Activated naive CD4-positive, alpha-beta T cell treated with anti-CD3 and anti-CD28 coated beads for 36 hours (primary cell): ENCODE data around the gene EXOC4. TPM values are rescaled to one million over a fixed set of nuclear protein-coding genes. Genes with fewer than 3 reads are reported as not detected.

Source experiments
- CTCF ChIA-PET: fragments of 350-600 bp; sonication (Branson Sonifier 250); formaldehyde crosslinking; loops from one replicate; lab custom pipeline; 2021; ENCODE audit warnings: antibody characterized with exemption; lab: Charles Lee
- DNase-seq: peaks from one replicate; pipeline ENCODE4 v3.0.0-alpha.2; 2020
- H3K27ac Mint-ChIP-seq: one replicate; pipeline ENCODE4 v1.8.0; 2021; ENCODE audit warnings: mild to moderate bottlenecking, mixed read lengths
- H3K27me3 Mint-ChIP-seq: one replicate; pipeline ENCODE4 v1.8.0; 2021; ENCODE audit warnings: low read depth, mixed read lengths
- H3K36me3 Mint-ChIP-seq: one replicate; pipeline ENCODE4 v1.8.0; 2021; ENCODE audit warnings: low read depth, mixed read lengths
- H3K4me1 Mint-ChIP-seq: one replicate; pipeline ENCODE4 v1.8.0; 2021; ENCODE audit warnings: low read depth, mixed read lengths
- H3K4me3 Mint-ChIP-seq: one replicate; pipeline ENCODE4 v1.8.0; 2021; ENCODE audit warnings: mild to moderate bottlenecking, moderate library complexity, mixed read lengths
- H3K9me3 Mint-ChIP-seq: one replicate; pipeline ENCODE4 v1.8.0; 2021; ENCODE audit warnings: mixed read lengths
- intact Hi-C: fragments of 100-400 bp; cut with micrococcal nuclease; formaldehyde crosslinking; loops from one replicate; pipeline ENCODE4 v1.15.1; 2023
- total RNA-seq, 2 experiments: library from RNA; stranded (reverse); gene quantifications; one replicate each; pipeline ENCODE4 v1.2.3, GENCODE V29; 2021

EXOC4 gene
- total RNA-seq, 2 experiments from 2014 or later, result 57.1 to 62.1 TPM

DNA sequence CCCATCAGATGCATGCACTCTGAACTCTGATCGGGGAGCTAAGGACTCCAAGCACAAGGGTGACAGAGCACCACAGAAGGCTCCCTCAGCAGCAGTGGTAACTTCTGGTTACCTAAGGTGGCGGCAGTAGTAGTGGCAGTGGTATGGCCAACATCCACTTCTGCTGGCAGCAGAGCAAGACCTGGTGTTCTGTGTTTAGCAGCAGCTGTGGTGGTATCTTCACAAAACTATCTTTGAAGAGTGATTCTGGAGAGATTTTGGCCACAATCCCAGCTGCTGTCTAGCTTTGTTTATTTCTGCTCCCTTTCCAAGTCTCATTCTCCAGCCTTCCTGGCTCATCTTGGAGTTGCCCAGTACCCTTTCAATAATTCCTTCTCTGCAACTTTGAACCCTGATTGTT, 771.9 kb downstream of the EXOC4 start:
- no peaks in the 10 kb centered on the region for H3K9me3 Mint-ChIP-seq
- H3K27me3 Mint-ChIP-seq, result no peaks in the 10 kb centered on the region
- peaks cover 16% of the 10 kb centered on the region for H3K36me3 Mint-ChIP-seq
- CTCF ChIA-PET, result interaction anchor here (0.6 kb wide), 1 partner anchor 674 kb away, joined by 5 read pairs; no protein-coding TSS in a partner anchor
- intact Hi-C loops, result no loop called here
- no peak overlapping the region for H3K27ac Mint-ChIP-seq
- H3K4me3 Mint-ChIP-seq, result no peak overlapping the region
- no peaks in the 10 kb centered on the region for H3K4me1 Mint-ChIP-seq
- DNase-seq, result no peak

DNA sequence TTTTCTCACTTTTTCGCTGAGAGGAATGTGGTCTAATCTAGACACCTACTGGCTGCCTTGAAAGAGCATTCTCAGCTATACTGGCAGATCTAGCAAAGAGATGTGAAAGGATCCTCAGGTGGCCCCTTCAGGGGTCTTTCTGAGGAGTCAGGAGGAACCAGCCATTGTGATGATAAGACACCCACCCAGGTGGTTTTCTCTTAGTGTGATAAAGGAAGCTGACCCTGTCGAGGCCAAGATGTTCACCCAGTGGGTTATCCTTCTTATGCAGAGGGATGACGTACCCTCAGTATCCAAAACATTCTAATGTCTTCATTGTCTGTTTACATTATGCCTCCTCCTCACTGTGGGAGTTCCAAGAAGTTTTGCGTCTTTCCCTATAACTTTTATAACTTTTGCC, 776.0 kb downstream of the EXOC4 start:
- intact Hi-C loops, result no loop called here
- H3K4me1 Mint-ChIP-seq, result peaks cover 8% of the 10 kb centered on the region

DNA sequence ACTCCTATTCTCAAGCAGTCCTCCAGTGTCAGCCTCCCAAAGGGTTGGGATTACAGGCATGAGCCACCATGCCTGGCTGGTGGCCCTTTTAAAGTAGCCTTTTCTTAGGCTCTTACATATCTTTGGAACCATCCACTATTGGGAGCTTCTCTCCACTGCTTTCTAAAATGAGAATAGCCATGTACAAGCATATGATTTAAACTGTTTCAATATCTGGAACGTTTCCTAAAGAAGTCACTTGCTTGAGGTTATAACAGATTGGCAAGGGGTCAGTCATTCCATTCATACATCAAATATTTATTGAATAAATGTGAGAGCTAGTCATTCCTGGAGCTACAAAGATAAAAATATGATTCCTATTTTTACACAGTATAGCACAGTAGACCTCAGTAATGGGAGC, 776.9 kb downstream of the EXOC4 start:
- H3K27ac Mint-ChIP-seq, result no peak overlapping the region
- DNase-seq, result no peak
- no peaks in the 10 kb centered on the region for H3K9me3 Mint-ChIP-seq
- peaks cover 14% of the 10 kb centered on the region for H3K36me3 Mint-ChIP-seq
- CTCF ChIA-PET, result no interaction called here
- intact Hi-C loops, result no loop called here
- no peak overlapping the region for H3K4me3 Mint-ChIP-seq
- no peaks in the 10 kb centered on the region for H3K27me3 Mint-ChIP-seq
- H3K4me1 Mint-ChIP-seq, result peaks cover 8% of the 10 kb centered on the region

More for the DNA sequence above, 776.0 kb downstream of the EXOC4 start:
- no peak overlapping the region for H3K27ac Mint-ChIP-seq
- no peak overlapping the region for H3K4me3 Mint-ChIP-seq
- H3K9me3 Mint-ChIP-seq, result no peaks in the 10 kb centered on the region
- CTCF ChIA-PET, result no interaction called here
- H3K36me3 Mint-ChIP-seq, result peaks cover 13% of the 10 kb centered on the region
- no peaks in the 10 kb centered on the region for H3K27me3 Mint-ChIP-seq
- no peak for DNase-seq

DNA sequence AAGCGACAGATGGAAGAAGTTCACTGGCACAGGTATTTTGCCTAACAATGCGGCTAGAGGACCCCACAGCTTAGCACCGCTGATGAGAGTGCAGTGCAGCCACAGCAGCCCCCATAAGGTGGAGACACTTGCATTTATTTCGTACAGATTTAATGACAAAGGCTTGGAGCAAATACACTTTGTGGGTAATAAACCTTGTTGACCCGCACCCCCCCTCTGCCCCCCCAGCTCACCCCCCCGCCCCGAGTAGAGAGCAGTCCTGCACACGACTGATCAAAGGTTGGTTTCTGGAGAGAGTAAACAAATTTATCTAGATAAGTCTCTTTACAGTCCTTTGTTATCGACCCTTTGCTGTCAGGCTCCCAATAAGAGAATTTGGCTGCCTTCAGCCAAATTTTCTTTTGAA, 777.6 kb downstream of the EXOC4 start:
- H3K4me1 Mint-ChIP-seq, result peaks cover 8% of the 10 kb centered on the region
- CTCF ChIA-PET, result interaction anchor here (0.6 kb wide), 1 partner anchor 367 kb away, joined by 3 read pairs; no protein-coding TSS in a partner anchor
- intact Hi-C loops, result no loop called here
- no peak overlapping the region for H3K4me3 Mint-ChIP-seq
- no peak for DNase-seq
- H3K9me3 Mint-ChIP-seq, result no peaks in the 10 kb centered on the region
- H3K27ac Mint-ChIP-seq, result no peak overlapping the region
- H3K27me3 Mint-ChIP-seq, result no peaks in the 10 kb centered on the region
- peaks cover 15% of the 10 kb centered on the region for H3K36me3 Mint-ChIP-seq

DNA sequence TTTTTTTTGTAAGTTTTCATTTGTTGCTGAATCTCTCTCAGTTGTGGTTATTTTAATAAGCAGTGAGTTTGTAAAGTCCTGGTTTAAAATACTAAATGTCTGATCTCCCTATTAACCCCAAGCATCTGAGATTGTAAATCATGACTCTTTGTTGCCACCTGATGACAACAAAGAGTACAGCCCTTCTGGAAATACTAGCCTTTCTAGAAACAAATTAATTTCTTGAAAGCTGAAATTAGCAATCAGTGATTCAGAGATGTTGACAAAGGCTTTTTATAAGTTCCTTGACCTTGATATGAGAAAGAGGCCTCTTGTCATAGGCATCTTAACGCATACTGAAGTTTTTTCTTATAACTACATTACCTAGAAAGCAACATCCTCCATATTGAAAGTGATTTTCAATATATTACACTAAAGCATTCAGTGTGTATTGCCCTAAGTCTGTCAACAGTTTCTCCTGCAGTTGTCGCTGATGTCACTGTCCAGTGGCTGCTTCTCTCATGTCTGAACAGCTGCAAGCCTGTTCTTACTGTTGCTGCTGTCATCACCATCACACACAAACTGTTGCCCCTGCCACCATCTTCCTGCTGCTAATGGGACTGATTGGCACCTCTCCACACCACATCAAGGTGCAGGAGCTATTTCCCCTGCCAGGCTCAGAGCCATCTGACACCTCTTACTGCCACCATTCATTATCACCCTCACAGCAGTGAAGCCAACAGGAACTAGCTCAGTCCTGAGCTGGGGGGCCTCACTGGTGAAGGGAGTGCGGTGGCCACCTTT, 779.1 kb downstream of the EXOC4 start:
- H3K9me3 Mint-ChIP-seq, result no peaks in the 10 kb centered on the region
- no peaks in the 10 kb centered on the region for H3K27me3 Mint-ChIP-seq
- intact Hi-C loops, result no loop called here
- peak; percentile 6 for DNase-seq
- H3K27ac Mint-ChIP-seq, result no peak overlapping the region
- H3K4me3 Mint-ChIP-seq, result no peak overlapping the region
- H3K4me1 Mint-ChIP-seq, result peaks cover 8% of the 10 kb centered on the region
- H3K36me3 Mint-ChIP-seq, result peaks cover 10% of the 10 kb centered on the region
- CTCF ChIA-PET, result interaction anchor here (0.6 to 0.8 kb wide), 3 partner anchors 10 to 177 kb away, joined by 3 to 4 read pairs (median 3); no protein-coding TSS in a partner anchor

DNA sequence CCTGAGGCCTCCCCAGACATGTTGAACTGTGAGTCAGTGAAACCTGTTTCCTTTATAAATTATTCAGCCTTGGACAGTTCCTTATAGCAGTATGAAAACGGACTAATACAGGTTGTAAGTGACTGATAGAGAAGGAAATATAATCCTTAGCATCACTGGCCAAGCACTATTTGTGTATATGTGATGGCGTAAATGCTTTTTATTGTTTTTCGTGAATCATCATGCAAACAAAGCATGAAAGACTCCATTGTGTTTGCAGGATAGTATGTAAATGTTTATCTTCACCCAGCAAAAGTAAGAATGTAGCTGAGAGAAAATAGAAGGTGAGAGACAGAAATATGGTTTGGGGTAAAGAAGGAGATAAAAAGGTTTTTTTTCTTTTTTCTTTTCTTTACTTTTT, 781.8 kb downstream of the EXOC4 start:
- Mint-ChIP-seq H3K36me3 (peaks cover 5% of the 10 kb centered on the region), H3K4me3 (no peak overlapping the region), H3K4me1 (peaks cover 8% of the 10 kb centered on the region), H3K9me3 (no peaks in the 10 kb centered on the region), H3K27ac (no peak overlapping the region), H3K27me3 (no peaks in the 10 kb centered on the region)
- CTCF ChIA-PET, result no interaction called here
- DNase-seq, result no peak
- intact Hi-C loops, result no loop called here

DNA sequence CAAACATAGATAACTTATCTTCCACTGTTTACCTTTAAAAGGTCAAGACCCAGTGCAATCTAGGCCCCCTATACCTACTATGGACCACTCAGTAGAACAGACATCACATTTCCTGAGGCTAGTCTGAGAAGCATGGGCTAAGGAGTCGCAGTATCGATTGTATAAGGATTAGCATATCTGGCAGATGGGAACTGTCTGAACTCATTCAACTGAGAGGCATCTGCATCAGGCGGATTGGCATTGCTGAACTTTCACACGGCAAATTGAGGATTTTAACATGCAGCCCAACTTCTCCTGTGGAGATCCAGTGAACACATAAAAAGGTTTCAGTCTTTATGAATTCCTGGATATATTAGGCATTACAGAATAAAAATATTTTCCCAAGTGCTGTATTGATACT, 785.1 kb downstream of the EXOC4 start:
- H3K36me3 Mint-ChIP-seq, result peaks cover 5% of the 10 kb centered on the region
- no peak overlapping the region for H3K4me3 Mint-ChIP-seq
- intact Hi-C loops, result no loop called here
- H3K9me3 Mint-ChIP-seq, result no peaks in the 10 kb centered on the region
- CTCF ChIA-PET, result no interaction called here
- no peak overlapping the region for H3K27ac Mint-ChIP-seq
- no peaks in the 10 kb centered on the region for H3K4me1 Mint-ChIP-seq
- DNase-seq, result no peak
- no peaks in the 10 kb centered on the region for H3K27me3 Mint-ChIP-seq

DNA sequence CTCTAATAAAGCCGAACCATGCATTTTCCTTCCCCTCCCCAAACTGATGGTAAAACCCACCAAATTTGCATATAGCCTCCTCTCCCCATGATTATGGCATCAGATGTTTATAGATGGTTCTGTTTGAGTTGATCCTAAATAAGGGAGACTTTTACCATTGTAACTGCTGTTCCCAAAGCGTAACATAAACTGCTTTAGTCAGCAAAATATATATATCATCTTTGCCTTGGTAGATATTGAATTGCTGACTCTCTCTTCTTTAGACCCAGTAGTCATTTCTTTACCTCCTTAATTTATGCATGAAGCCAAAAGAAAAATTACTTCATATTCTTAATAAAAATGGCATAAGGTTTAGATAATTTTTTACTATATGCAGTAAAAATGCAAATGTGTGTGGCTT, 788.1 kb downstream of the EXOC4 start:
- H3K4me3 Mint-ChIP-seq, result no peak overlapping the region
- no peaks in the 10 kb centered on the region for H3K4me1 Mint-ChIP-seq
- H3K27ac Mint-ChIP-seq, result no peak overlapping the region
- H3K36me3 Mint-ChIP-seq, result peaks cover 10% of the 10 kb centered on the region
- no peak for DNase-seq
- CTCF ChIA-PET, result no interaction called here
- H3K27me3 Mint-ChIP-seq, result no peaks in the 10 kb centered on the region
- H3K9me3 Mint-ChIP-seq, result no peaks in the 10 kb centered on the region
- intact Hi-C loops, result no loop called here

DNA sequence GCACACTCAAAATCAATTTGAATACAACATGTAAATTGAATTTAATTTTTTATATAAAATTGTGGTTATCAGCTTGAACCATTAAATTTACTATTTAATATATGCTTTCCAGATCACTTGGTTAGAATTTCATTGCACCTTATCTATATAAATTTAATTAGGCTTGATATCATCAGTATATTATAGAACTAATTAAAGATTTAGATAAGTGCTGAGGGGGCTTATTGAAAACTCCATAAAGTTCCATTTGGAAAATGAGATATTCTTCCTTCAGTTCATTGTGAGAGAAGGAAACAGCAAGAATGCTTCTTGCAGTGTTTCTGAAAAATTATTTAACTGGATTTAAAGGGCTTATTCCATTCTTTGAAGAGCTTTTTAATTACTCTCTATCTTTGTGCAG, 788.6 kb downstream of the EXOC4 start:
- CTCF ChIA-PET, result no interaction called here
- no peaks in the 10 kb centered on the region for H3K4me1 Mint-ChIP-seq
- intact Hi-C loops, result no loop called here
- no peak overlapping the region for H3K27ac Mint-ChIP-seq
- DNase-seq, result no peak
- peaks cover 10% of the 10 kb centered on the region for H3K36me3 Mint-ChIP-seq
- H3K4me3 Mint-ChIP-seq, result no peak overlapping the region
- no peaks in the 10 kb centered on the region for H3K9me3 Mint-ChIP-seq
- H3K27me3 Mint-ChIP-seq, result no peaks in the 10 kb centered on the region

DNA sequence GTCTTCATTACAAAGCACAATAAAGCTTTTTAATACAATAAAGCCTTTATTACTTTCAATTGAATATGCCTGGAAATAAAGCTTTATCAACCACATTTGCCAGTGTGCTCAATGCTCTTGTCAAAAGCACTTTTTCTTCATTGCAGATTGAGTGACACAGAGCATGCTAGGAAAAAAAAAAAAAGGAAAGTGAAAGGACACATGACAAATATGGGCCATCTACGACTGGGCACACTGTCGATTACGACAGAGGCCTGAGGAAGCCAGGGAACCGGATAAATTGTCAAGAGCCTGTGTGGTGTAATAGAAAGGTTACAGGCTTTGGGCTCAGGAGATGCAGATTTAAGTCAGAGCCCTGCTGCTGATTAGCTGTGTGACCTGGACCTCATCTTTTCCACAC, 789.4 kb downstream of the EXOC4 start:
- Mint-ChIP-seq H3K4me1 (no peaks in the 10 kb centered on the region), H3K36me3 (peaks cover 10% of the 10 kb centered on the region), H3K27me3 (no peaks in the 10 kb centered on the region), H3K4me3 (no peak overlapping the region), H3K27ac (no peak overlapping the region), H3K9me3 (no peaks in the 10 kb centered on the region)
- CTCF ChIA-PET, result no interaction called here
- no peak for DNase-seq
- intact Hi-C loops, result no loop called here

DNA sequence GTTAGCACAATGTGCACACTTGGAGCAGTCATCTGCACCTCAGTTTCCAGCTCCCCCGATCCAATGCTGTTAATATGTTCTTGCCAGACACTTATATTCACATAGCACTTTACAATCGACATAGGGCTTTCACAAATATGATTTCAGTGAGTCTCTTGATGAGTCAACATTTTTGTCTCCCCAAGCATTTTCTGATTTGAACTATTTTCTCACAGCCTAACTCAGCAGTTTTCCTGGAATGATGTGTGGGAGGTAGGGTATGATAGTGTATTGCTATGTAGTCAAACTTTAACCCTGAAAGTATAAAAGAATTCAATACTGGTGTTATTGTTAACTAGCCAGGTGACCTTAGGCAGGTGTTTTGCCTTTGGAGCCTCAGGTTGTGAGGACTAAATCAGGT, 791.8 kb downstream of the EXOC4 start:
- no peaks in the 10 kb centered on the region for H3K27me3 Mint-ChIP-seq
- CTCF ChIA-PET, result no interaction called here
- no peak overlapping the region for H3K27ac Mint-ChIP-seq
- no peaks in the 10 kb centered on the region for H3K9me3 Mint-ChIP-seq
- intact Hi-C loops, result no loop called here
- H3K4me3 Mint-ChIP-seq, result no peak overlapping the region
- no peaks in the 10 kb centered on the region for H3K4me1 Mint-ChIP-seq
- H3K36me3 Mint-ChIP-seq, result peaks cover 7% of the 10 kb centered on the region
- no peak for DNase-seq

DNA sequence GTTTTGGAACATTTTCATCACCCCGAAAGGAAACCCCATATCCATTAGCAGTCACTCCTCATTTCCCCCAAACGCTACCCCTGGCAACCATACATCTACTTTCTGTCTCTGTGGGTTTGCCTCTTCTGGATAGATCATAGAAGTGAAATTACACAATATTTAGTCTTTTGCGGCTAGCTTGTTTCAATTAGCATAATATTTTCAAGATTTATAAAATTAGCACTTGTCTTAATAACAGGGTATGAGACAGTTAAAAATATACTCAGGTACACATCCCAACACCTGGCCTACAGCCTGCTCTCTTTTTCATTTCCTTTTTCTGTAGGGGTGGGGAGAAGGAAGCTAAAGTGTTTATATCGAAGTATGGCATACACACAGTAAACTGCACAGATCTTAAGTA, 792.8 kb downstream of the EXOC4 start:
- H3K27me3 Mint-ChIP-seq, result no peaks in the 10 kb centered on the region
- peaks cover 7% of the 10 kb centered on the region for H3K36me3 Mint-ChIP-seq
- no peaks in the 10 kb centered on the region for H3K9me3 Mint-ChIP-seq
- no peak overlapping the region for H3K4me3 Mint-ChIP-seq
- CTCF ChIA-PET, result no interaction called here
- no peaks in the 10 kb centered on the region for H3K4me1 Mint-ChIP-seq
- no peak overlapping the region for H3K27ac Mint-ChIP-seq
- intact Hi-C loops, result no loop called here
- no peak for DNase-seq

DNA sequence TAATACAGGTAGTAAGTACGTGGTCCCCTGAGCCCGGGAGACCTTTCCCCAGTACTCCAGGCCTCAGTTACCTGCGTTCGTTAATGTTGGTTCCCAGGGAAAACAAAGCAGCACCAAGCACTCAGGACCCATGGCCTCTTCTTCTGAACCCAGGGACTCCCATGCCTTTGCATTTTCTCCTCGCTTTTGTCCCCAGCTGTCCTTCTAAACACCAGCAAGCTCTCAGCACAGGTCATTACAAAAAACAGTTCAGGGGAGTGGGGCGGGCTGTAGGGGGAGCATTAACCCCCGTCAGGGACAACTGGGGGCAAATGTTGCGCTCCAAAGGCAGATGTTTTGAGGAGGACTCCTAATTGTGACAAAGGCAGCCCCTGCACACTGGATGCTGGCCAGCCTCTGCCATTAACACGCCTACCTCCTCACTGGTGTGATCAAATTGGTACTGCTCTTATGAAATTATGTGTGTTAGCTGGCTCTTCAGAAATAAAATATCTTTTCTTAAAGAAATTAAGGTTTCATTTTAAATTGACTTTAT, 793.8 kb downstream of the EXOC4 start:
- intact Hi-C loops, result no loop called here
- peaks cover 10% of the 10 kb centered on the region for H3K36me3 Mint-ChIP-seq
- H3K4me3 Mint-ChIP-seq, result no peak overlapping the region
- H3K27me3 Mint-ChIP-seq, result no peaks in the 10 kb centered on the region
- no peaks in the 10 kb centered on the region for H3K4me1 Mint-ChIP-seq
- CTCF ChIA-PET, result no interaction called here
- H3K27ac Mint-ChIP-seq, result no peak overlapping the region
- DNase-seq, result no peak
- no peaks in the 10 kb centered on the region for H3K9me3 Mint-ChIP-seq
